ENCODE results near the gene UBE3D. TPM values are rescaled to one million over a fixed set of nuclear protein-coding genes. Genes with fewer than 3 reads are reported as not detected.

UBE3D gene
- total and polyA plus RNA-seq, 2 experiments from 2014 or later = 17.5 to 31.4 TPM

- Histone ChIP-seq H3K4me3 (no peak overlapping the region), H2AFZ (no peak overlapping the region), H3K36me3 (ENCODE audit: insufficient read depth) (no peaks in the 10 kb centered on the region), H3K27me3 (ENCODE audit: insufficient read depth) (no peaks in the 10 kb centered on the region), H3F3A (replicated peaks; ENCODE audit: low read depth) (no peaks in the 10 kb centered on the region), H3K4me2 (no peak overlapping the region), H3K9me2 (ENCODE audit: insufficient read depth) (no peaks in the 10 kb centered on the region; the same call in 1 of the 2 replicates), H3K79me2 (replicated peaks; ENCODE audit: insufficient read depth) (no peaks in the 10 kb centered on the region), H3K4me1 (ENCODE audit: insufficient read depth) (no peaks in the 10 kb centered on the region), H4K20me1 (replicated peaks; ENCODE audit: insufficient read depth) (no peaks in the 10 kb centered on the region), H3K27ac (ENCODE audit: low read depth) (no peak overlapping the region)
- H3K27me3 Mint-ChIP-seq (ENCODE audit: insufficient read depth, low read depth, poor library complexity) = peaks cover 4% of the 10 kb centered on the region
- no peak overlapping the region for H3K4me3 Mint-ChIP-seq
- no peaks in the 10 kb centered on the region for H3K36me3 Mint-ChIP-seq (ENCODE audit: low read depth)
- no peak overlapping the region for H3K27ac Mint-ChIP-seq
- TF ChIP-seq EZH2phosphoT487 (IDR thresholded peaks at IDR 0.05; ENCODE audit: unreplicated experiment) (no peak), ZNF114 (CRISPR knock-in tag; IDR thresholded peaks at IDR 0.05) (no peak), CTCF (conservative IDR thresholded peaks at IDR 0.05; ENCODE audit: low read depth in 2 of 2) (no peak)
- ATAC-seq = no peak
- H3K9me3 Mint-ChIP-seq = no peaks in the 10 kb centered on the region
- DNase-seq (ENCODE audit: low spot score) = no peak
- H3K4me1 Mint-ChIP-seq = 0 out of 3 replicates have a peak, but pooled peaks cover 2% of the 10 kb centered on the region
These were observed 78.2 kb downstream of the UBE3D start for GRCh38 chr6:82987416-82987815.

GRCh38 chr6:82984720-82985119 lies 80.9 kb downstream of the UBE3D start:
- Histone ChIP-seq H3K36me3 (ENCODE audit: insufficient read depth) (no peaks in the 10 kb centered on the region), H3K79me2 (replicated peaks; ENCODE audit: insufficient read depth) (no peaks in the 10 kb centered on the region), H3K4me2 (no peak overlapping the region), H3K4me3 (no peak overlapping the region), H3K9me2 (ENCODE audit: insufficient read depth) (no peaks in the 10 kb centered on the region), H4K20me1 (replicated peaks; ENCODE audit: insufficient read depth) (no peaks in the 10 kb centered on the region), H3K4me1 (ENCODE audit: insufficient read depth) (no peaks in the 10 kb centered on the region), H3K27ac (ENCODE audit: low read depth) (no peak overlapping the region), H3K27me3 (ENCODE audit: insufficient read depth) (no peaks in the 10 kb centered on the region), H2AFZ (no peak overlapping the region), H3F3A (replicated peaks; ENCODE audit: low read depth) (no peaks in the 10 kb centered on the region)
- Mint-ChIP-seq H3K4me3 (no peak overlapping the region), H3K9me3 (no peaks in the 10 kb centered on the region), H3K4me1 (no peaks in the 10 kb centered on the region; the same call in 1 of the 3 replicates), H3K27me3 (ENCODE audit: insufficient read depth, low read depth, poor library complexity) (peaks cover 4% of the 10 kb centered on the region), H3K36me3 (ENCODE audit: low read depth) (no peaks in the 10 kb centered on the region), H3K27ac (no peak overlapping the region)
- ATAC-seq (no peak), DNase-seq (ENCODE audit: low spot score) (no peak)
- TF ChIP-seq ZNF114 (CRISPR knock-in tag; IDR thresholded peaks at IDR 0.05) (no peak), STAT1 (IDR thresholded peaks at IDR 0.05; ENCODE audit: unreplicated experiment) (no peak), EZH2phosphoT487 (IDR thresholded peaks at IDR 0.05; ENCODE audit: unreplicated experiment) (no peak), CTCF (conservative IDR thresholded peaks at IDR 0.05; ENCODE audit: low read depth in 2 of 2) (no peak), ZNF331 (CRISPR knock-in tag; IDR thresholded peaks at IDR 0.05; ENCODE audit: low read depth) (no peak), ZNF462 (CRISPR knock-in tag; IDR thresholded peaks at IDR 0.05) (no peak), EZH2 (IDR thresholded peaks at IDR 0.05; ENCODE audit: low read depth, unreplicated experiment) (no peak), JUNB (IDR thresholded peaks at IDR 0.05; ENCODE audit: unreplicated experiment) (no peak), CREB1 (CRISPR knock-in tag; IDR thresholded peaks at IDR 0.05; ENCODE audit: low read depth) (no peak), ETS1 (IDR thresholded peaks at IDR 0.05) (no peak), NANOG (IDR thresholded peaks at IDR 0.05; ENCODE audit: borderline replicate concordance) (no peak)
